HG03025 (cell line): ENCODE data around the gene HYI.
"Not testable (repeated sequence)": the region's sequence is repeated elsewhere in the genome, so short reads cannot be mapped to it uniquely, and the experiment has no call there.

Experiments
- ATAC-seq: cut with Tn5 transposase; IDR thresholded peaks from one replicate; pipeline ENCODE4 v1.9.1; 2021; ENCODE audit warnings: mild to moderate bottlenecking, moderate library complexity; ENCODE audit not compliant: unreplicated experiment, low FRiP score

The HYI gene

GRCh38 chr1:43465505-43466067, 11.9 kb upstream of the HYI start:
- no peak for ATAC-seq

GRCh38 chr1:43464681-43465504, 11.2 kb upstream of the HYI start:
- no peak for ATAC-seq

- ATAC-seq: no peak
Observed at GRCh38 chr1:43463479-43463878, 9.7 kb upstream of the HYI start.

- no peak for ATAC-seq
Observed at GRCh38 chr1:43460988-43461693, 7.4 kb upstream of the HYI start.

GRCh38 chr1:43458379-43458778, 4.6 kb upstream of the HYI start:
- not testable (repeated sequence) for ATAC-seq

- ATAC-seq: no peak
Observed at GRCh38 chr1:43455213-43455889, 1.6 kb upstream of the HYI start.

- ATAC-seq: no peak
Observed at GRCh38 chr1:43454270-43455011, 710 bp upstream of the HYI start.

GRCh38 chr1:43452789-43453441, 816 bp downstream of the HYI start:
- ATAC-seq: no peak

GRCh38 chr1:43451701-43452532, 1.8 kb downstream of the HYI start:
- ATAC-seq: no peak

GRCh38 chr1:43451157-43451591, 2.6 kb downstream of the HYI start:
- ATAC-seq: no peak

GRCh38 chr1:43450251-43450941, 3.3 kb downstream of the HYI start:
- ATAC-seq: no peak

GRCh38 chr1:43449708-43450069, 4.0 kb downstream of the HYI start:
- no peak for ATAC-seq

GRCh38 chr1:43448955-43449707, 4.6 kb downstream of the HYI start:
- no peak for ATAC-seq

GRCh38 chr1:43447891-43448708, 5.6 kb downstream of the HYI start:
- ATAC-seq: no peak

- ATAC-seq: no peak
Observed at GRCh38 chr1:43446881-43447835, 6.6 kb downstream of the HYI start.

GRCh38 chr1:43446388-43446740, 7.4 kb downstream of the HYI start:
- ATAC-seq: no peak
